Stimulated activated CD8-positive, alpha-beta memory T cell treated with anti-CD3 and anti-CD28 coated beads, Interleukin-15, amount 100 ng/mL, for 48 hours (primary cell): ENCODE data around the gene GFRA1.

Experiments used
- DNase-seq, 2 donors: peaks; one replicate each; pipeline ENCODE4 v3.0.0-alpha.2; 2020; ENCODE audit warnings: low read depth in 2 of 2

The GFRA1 gene

GRCh38 chr10:116030576-116030975 lies 242.4 kb downstream of the GFRA1 start:
- DNase-seq: no peak

- no peak for DNase-seq
Measured at GRCh38 chr10:116029826-116030225, 243.2 kb downstream of the GFRA1 start.

GRCh38 chr10:116027355-116027754 lies 245.7 kb downstream of the GFRA1 start:
- DNase-seq: no peak

GRCh38 chr10:116026725-116027124 lies 246.3 kb downstream of the GFRA1 start:
- DNase-seq: no peak

- no peak for DNase-seq
Measured at GRCh38 chr10:116026315-116026714, 246.7 kb downstream of the GFRA1 start.

GRCh38 chr10:116024271-116024878 lies 248.6 kb downstream of the GFRA1 start:
- no peak for DNase-seq

- DNase-seq: no peak
Measured at GRCh38 chr10:116017405-116017804, 255.6 kb downstream of the GFRA1 start.

- no peak for DNase-seq
Measured at GRCh38 chr10:116015583-116016333, 257.2 kb downstream of the GFRA1 start.

GRCh38 chr10:116014871-116015582 lies 258.0 kb downstream of the GFRA1 start:
- DNase-seq: no peak

- DNase-seq: no peak
Measured at GRCh38 chr10:116014326-116014725, 258.7 kb downstream of the GFRA1 start.

- no peak for DNase-seq
Measured at GRCh38 chr10:116011929-116012328, 261.1 kb downstream of the GFRA1 start.

- no peak for DNase-seq
Measured at GRCh38 chr10:116007256-116007891, 265.6 kb downstream of the GFRA1 start.
